ENCODE measurements around the gene TMEM255A. TPM values are rescaled to one million over a fixed set of nuclear protein-coding genes. Genes with fewer than 3 reads are reported as not detected.

TMEM255A gene
- total RNA-seq, 1 experiment from 2014 or later: 0.31 TPM

GRCh38 chrX:120305531-120306141 lies 5.6 kb downstream of the TMEM255A start:
- DNase-seq (ENCODE audit: low read depth, low spot score) (no peak), ATAC-seq (no peak)
- BruUV-seq (replicated peaks): no TSS peak
- H3K27ac ChIP-seq (ENCODE audit: low read length): no peak overlapping the region
- intact Hi-C loops (cut with micrococcal nuclease; ENCODE audit: unreplicated experiment): loop anchor here (10.0 kb wide), 1 partner anchor 51 kb away; the partner anchor contains the start of gene ZBTB33
- no peak overlapping the region for H3K4me3 ChIP-seq (ENCODE audit: low read depth in 2 of 2, low read length in 2 of 2)
- no peaks in the 10 kb centered on the region for H3K9me3 ChIP-seq (ENCODE audit: control insufficient read depth, insufficient read depth, low read depth, low read length)
- CTCF ChIA-PET: no interaction called here
- in situ Hi-C loops (cut with HindIII; ENCODE audit: low pct_unique_long_range_greater_than_20kb, low sequenced_read_pairs): no loop called here
- H3K4me1 ChIP-seq (ENCODE audit: control insufficient read depth, insufficient read depth, low read length): peaks cover 8% of the 10 kb centered on the region
- peaks cover 23% of the 10 kb centered on the region for H3K27me3 ChIP-seq (ENCODE audit: control insufficient read depth, insufficient read depth, low read length)
- TF ChIP-seq REST (IDR thresholded peaks at IDR 0.05; ENCODE audit: insufficient read depth in 1 of 2, low read depth in 2 of 2, low read length in 1 of 2) (no peak), POLR2AphosphoS5 (IDR thresholded peaks at IDR 0.05; ENCODE audit: low read depth, low read length) (no peak), CTCF (IDR thresholded peaks at IDR 0.05) (no peak), SIN3A (IDR thresholded peaks at IDR 0.05; ENCODE audit: borderline replicate concordance, insufficient read depth, low read depth, low read length) (no peak), TCF7L2 (IDR thresholded peaks at IDR 0.05; ENCODE audit: low read depth, low read length) (no peak)
- POLR2A ChIA-PET: no interaction called here
- no peaks in the 10 kb centered on the region for H3K36me3 ChIP-seq (ENCODE audit: control insufficient read depth, insufficient read depth, low read length)

- in situ Hi-C loops (cut with HindIII; ENCODE audit: low pct_unique_long_range_greater_than_20kb, low sequenced_read_pairs): no loop called here
- no peaks in the 10 kb centered on the region for H3K4me1 ChIP-seq (ENCODE audit: control insufficient read depth, insufficient read depth, low read length)
- intact Hi-C loops (cut with micrococcal nuclease; ENCODE audit: unreplicated experiment): loop anchor here (10.0 kb wide), 1 partner anchor 49 kb away; the partner anchor contains the start of gene ZBTB33
- no peak for ATAC-seq
- peaks cover 14% of the 10 kb centered on the region for H3K27me3 ChIP-seq (ENCODE audit: control insufficient read depth, insufficient read depth, low read length)
- DNase-seq (ENCODE audit: low read depth, low spot score): no peak
- H3K9me3 ChIP-seq (ENCODE audit: control insufficient read depth, insufficient read depth, low read depth, low read length): no peaks in the 10 kb centered on the region
- ChIA-PET POLR2A (no interaction called here), CTCF (no interaction called here)
- BruUV-seq (replicated peaks): no TSS peak
- no peak overlapping the region for H3K4me3 ChIP-seq (ENCODE audit: low read depth in 2 of 2, low read length in 2 of 2)
- no peak for TF ChIP-seq SIN3A (IDR thresholded peaks at IDR 0.05; ENCODE audit: borderline replicate concordance, insufficient read depth, low read depth, low read length)
- no peaks in the 10 kb centered on the region for H3K36me3 ChIP-seq (ENCODE audit: control insufficient read depth, insufficient read depth, low read length)
- no peak overlapping the region for H3K27ac ChIP-seq (ENCODE audit: low read length)
Measured at GRCh38 chrX:120304256-120304655, 7.0 kb downstream of the TMEM255A start.

GRCh38 chrX:120302434-120302833 lies 8.8 kb downstream of the TMEM255A start:
- in situ Hi-C loops (cut with HindIII; ENCODE audit: low pct_unique_long_range_greater_than_20kb, low sequenced_read_pairs): no loop called here
- BruUV-seq (replicated peaks): no TSS peak

More at GRCh38 chrX:120302434-120302833, 8.8 kb downstream of the TMEM255A start:
- H3K4me1 ChIP-seq (ENCODE audit: control insufficient read depth, insufficient read depth, low read length): no peaks in the 10 kb centered on the region; the same call in 1 of the 2 replicates
- ChIA-PET CTCF (no interaction called here), POLR2A (interaction anchor here (0.5 kb wide), 1 partner anchor 36 kb away, joined by 9 read pairs; no protein-coding TSS in a partner anchor)
- H3K9me3 ChIP-seq (ENCODE audit: control insufficient read depth, insufficient read depth, low read depth, low read length): no peaks in the 10 kb centered on the region
- no peak overlapping the region for H3K27ac ChIP-seq (ENCODE audit: low read length)
- intact Hi-C loops (cut with micrococcal nuclease; ENCODE audit: unreplicated experiment): loop anchor here (10.0 kb wide), 1 partner anchor 48 kb away; the partner anchor contains the start of gene ZBTB33
- TF ChIP-seq CTCF (IDR thresholded peaks at IDR 0.05) (no peak), TCF7L2 (IDR thresholded peaks at IDR 0.05; ENCODE audit: low read depth, low read length) (no peak), REST (IDR thresholded peaks at IDR 0.05; ENCODE audit: insufficient read depth in 1 of 2, low read depth in 2 of 2, low read length in 1 of 2) (no peak), SIN3A (IDR thresholded peaks at IDR 0.05; ENCODE audit: borderline replicate concordance, insufficient read depth, low read depth, low read length) (no peak), POLR2AphosphoS5 (IDR thresholded peaks at IDR 0.05; ENCODE audit: low read depth, low read length) (no peak)
- ATAC-seq (no peak), DNase-seq (ENCODE audit: low read depth, low spot score) (no peak)
- no peak overlapping the region for H3K4me3 ChIP-seq (ENCODE audit: low read depth in 2 of 2, low read length in 2 of 2)
- H3K36me3 ChIP-seq (ENCODE audit: control insufficient read depth, insufficient read depth, low read length): no peaks in the 10 kb centered on the region
- H3K27me3 ChIP-seq (ENCODE audit: control insufficient read depth, insufficient read depth, low read length): peaks cover 13% of the 10 kb centered on the region

All from Panc1 (cell line).